GM12872 (cell line): ENCODE data around the gene PEX7.

Experiments
- CTCF ChIP-seq: IDR thresholded peaks from 3 replicates; pipeline ENCODE4 v1.5.1; 2011; ENCODE audit warnings: low read depth, mild to moderate bottlenecking, low read length, moderate library complexity; ENCODE audit not compliant: insufficient read depth

PEX7 gene

GRCh38 chr6:136887953-136888352 is 65.6 kb downstream of the PEX7 start:
- TF ChIP-seq CTCF: no peak

DNA sequence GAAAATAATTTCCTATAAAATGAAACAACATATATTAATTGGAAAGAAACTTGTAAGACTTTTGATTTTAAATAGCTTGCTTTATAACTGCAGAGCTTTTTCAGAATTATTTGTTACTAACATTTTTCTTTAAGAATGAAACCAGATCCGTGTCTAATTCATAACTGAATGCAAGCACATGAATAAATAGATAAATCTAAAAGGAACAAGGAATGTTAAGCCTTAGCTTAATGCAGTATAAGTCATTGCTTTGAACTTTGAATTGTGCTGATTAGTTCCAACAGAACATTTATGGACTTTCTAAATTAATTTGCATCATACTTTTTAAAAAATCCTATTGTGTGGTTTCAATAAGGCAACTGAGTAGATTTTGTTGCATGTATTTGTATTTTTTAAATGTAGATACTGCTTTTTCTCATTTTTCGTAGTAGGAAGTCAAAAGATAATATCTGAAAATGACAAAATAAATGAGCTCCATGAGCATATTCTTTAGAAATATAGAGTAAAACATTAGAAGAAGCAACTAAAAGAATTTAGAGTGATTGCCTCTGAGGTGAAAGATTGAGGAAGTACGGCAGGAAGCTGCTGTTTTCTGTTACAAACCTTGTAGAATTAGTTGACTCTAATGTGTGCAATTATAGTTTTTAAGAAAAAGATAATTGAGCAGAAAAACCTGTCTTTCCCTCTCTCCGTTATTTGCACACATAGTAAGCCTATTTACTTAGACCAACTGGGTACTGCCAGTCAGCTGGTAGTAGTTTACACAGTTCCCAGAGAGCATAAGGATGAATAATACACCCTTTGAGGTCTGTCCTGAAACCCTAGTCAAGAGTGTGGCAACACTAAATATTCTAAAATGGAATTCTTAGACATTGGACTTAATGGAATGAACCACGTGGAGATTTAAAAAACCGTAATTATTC is 67.1 kb downstream of the PEX7 start:
- TF ChIP-seq CTCF: no peak

DNA sequence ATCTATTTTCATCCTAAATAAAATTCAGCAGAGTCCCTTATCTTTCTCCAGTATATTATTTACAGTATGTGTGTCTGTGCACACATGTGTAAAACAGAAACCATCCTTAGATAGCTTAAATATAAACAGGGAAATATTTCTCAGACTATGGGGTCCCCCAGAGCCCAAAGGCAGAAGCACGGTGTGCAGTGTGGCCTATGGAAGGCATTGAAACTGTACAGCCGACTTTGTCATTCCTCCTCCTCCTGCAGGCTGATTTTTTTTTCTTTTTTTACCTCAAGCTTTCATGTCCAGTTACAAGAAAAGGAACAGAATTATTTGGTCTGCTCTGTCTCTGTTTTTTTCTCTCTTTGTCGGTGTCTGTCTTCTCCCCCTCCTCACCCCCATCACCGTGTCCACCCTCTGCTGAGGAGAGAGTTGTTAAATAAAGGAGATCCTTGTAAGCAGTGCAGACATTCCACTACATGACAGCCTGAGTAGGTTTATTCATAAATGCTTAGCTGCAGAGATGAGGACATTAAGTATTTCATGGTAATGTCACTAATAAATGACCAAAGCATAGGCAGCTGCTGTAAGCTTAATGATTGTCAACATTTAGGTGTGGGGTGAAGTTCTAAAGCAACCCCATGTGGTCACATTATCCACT is 67.9 kb downstream of the PEX7 start:
- TF ChIP-seq CTCF: no peak

- TF ChIP-seq CTCF: no peak
Measured at GRCh38 chr6:136890986-136891385, 68.6 kb downstream of the PEX7 start.

GRCh38 chr6:136893187-136893586 is 70.8 kb downstream of the PEX7 start:
- no peak for TF ChIP-seq CTCF

GRCh38 chr6:136895901-136896300 is 73.5 kb downstream of the PEX7 start:
- no peak for TF ChIP-seq CTCF

DNA sequence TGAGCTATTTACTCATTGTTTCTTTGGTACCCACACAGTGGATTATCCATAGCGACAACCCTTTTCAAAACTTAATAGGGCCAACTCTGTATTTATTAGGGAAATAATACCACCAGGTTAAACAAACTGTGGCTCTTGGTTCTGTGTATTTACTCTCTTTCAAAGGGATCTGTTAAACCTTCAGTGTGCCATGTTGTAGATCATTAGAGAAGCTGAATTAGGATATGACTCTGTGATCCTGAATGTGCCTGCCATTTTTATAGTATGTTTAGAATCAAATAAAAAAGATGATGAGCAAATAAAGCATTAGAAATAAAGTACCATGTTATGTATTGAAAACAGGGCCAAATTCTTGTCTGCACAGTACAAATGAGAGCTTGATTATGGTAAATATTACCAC is 74.7 kb downstream of the PEX7 start:
- TF ChIP-seq CTCF: no peak
